HG03457 (cell line): ENCODE measurements around the gene MTPN.

Experiments
- ATAC-seq: cut with Tn5 transposase; IDR thresholded peaks from one replicate; pipeline ENCODE4 v1.9.1; 2021; ENCODE audit warnings: moderate number of reproducible peaks; ENCODE audit not compliant: unreplicated experiment

Gene MTPN

DNA sequence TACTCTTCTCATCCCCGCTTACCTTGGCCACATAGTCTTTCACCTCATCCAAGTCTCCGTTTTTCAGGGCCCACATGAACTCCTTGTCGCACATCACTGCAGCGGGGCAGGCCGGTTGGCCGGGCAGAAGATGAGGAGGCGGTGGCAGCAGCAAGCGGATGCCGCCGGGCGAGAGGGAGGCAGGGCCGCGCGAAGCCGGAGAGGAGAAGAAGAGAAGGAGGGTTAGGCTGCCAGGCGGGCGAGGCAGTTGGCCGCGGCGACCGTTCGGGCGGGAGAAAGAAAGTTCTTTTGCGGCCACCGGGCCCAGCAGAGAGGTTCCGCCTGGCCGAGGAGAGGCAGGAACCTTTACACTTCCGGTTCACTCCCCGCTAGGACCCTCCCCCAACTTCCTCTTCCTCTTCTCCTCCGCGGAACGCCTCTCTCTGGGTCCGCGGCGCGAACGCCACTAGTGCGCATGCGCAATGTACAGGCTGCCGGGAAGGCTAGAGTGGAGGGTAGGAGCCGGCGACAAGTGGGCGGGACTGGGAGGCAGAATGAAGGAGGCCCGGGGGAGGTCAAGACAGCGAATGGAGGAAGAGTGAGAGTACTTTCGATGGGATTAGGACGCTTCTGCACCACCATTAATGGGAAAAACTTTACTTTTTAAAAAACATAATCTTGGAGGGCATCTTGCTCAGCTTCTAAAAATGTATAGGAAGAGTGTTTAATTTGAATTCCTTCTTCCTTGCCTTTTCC lies at the start of gene MTPN:
Gene MTPN (minus strand): TSS at position 353 of the 735 bp plus-strand sequence. CDS start 259 bp downstream, at position 94.
- peak; percentile 53 for ATAC-seq

GRCh38 chr7:136026209-136026608 lies 49.0 kb upstream of the MTPN start:
- no peak for ATAC-seq

GRCh38 chr7:136023134-136023869 lies 46.1 kb upstream of the MTPN start:
- ATAC-seq: no peak

GRCh38 chr7:136020556-136020955 lies 43.4 kb upstream of the MTPN start:
- ATAC-seq: no peak

GRCh38 chr7:136018104-136018503 lies 40.9 kb upstream of the MTPN start:
- no peak for ATAC-seq

DNA sequence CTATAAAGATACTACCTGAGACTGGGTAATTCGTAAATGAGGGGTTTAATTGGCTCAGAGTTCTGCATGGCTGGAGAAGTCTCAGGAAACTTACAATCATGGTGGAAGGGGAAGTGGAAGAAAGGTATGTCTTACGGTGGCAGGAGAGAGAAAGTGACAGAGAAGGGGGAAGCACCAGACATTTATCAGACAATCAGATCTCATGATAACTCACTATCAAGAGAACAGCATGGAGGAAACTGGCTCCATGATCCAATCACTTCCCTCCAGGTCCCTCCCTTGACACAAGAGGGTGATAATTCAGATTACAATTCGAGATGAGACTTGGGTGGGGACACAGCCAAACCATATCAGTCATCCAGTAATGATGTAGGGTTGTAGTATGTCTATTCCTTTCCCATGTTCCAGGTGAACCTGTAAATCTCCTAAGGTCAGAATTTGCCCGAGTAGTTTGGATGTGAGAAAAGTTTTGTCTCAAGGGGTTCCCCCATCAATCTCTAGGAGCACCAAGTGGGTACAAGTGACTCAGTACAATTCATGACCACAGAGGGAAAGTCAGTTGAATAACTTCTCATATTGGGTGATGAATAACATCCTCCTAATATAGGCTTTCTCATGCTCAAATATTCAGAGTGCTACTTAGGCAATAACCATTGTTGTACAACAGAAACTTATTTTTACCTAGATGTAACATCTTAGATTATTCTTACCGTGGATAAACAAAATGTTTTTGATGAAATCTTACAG lies 39.7 kb upstream of the MTPN start:
- no peak for ATAC-seq

- ATAC-seq: no peak
Observed at GRCh38 chr7:136015638-136016037, 38.5 kb upstream of the MTPN start.

DNA sequence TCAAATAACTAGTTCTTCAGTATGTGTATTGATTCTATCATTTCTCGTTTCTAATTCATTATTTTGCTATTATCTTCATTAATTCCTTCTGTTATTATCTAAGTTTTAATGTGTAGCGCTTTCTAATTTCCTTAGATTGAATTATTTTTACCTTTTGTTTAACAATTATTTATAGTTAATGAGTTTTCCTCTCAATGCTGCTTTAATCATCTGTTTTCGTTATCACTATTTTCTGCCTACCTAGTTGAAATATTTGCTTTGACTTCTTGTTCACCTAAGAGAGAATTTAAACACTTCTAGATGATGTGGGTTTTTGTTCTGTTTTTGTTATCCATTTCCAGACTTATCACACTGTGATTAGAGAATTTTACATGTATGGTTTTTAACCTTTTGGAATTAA lies 37.5 kb upstream of the MTPN start:
- no peak for ATAC-seq

DNA sequence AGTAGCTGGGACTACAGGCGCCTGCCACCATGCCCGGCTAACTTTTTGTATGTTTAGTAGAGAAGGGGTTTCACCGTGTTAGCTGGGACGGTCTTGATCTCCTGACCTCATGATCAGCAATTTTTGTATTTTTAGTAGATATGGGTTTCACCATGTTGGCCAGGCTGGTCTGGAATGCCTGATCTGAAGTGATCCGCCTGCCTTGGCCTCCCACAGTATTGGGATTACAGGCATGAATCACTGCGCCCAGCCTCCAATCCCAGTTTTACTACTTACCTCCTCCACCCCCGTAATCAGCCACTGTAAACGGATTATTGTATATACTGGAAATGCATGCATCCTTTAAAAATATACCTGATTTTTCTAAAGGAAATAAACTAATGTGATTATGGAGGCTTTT lies 35.1 kb upstream of the MTPN start:
- no peak for ATAC-seq

DNA sequence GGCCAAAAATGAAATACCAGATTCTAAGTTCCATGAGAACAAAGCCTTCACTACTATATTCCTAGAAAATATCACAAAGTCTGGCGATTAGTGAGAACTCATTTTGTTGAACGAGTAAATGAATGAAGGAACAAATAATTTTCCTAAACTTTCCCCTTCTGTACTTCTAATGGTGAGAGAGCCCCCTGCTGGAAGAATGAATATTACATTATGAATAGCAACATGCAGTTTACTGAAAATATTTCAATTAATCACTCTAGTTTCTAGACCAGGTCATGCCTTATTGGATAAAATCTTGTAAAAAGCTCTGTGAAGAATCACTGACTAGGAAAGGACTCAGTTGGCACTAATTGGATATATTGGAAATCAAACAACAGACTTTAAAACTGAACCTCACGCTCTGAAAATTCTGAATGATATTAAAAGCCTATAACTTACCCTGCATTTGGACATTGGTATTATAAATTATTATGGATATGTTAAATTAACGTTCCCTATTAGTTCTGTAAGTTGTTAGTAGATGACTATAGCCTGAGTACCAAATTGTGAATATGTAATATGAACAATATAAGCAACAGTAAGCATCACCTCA lies 32.4 kb upstream of the MTPN start:
- ATAC-seq: no peak

- ATAC-seq: no peak
Observed at GRCh38 chr7:136006208-136006607, 29.0 kb upstream of the MTPN start.

DNA sequence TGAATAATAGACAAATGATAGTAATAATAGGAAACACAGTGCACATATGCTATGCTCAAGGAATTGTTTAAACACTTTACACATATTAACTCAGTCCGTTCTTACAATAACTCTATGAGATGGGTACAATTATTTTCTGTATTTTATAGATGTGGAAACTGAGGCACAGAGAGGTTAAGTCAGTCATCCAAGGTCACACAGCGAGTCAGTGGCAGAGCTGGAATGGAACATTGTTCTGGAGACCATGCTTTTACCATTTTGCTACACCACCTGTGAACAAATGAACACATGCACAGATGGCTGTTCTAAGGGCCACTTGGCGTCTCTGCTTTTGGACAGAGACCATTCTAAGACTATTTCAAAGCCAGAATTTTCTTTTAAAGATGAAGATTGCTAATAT lies 26.9 kb upstream of the MTPN start:
- ATAC-seq: no peak

DNA sequence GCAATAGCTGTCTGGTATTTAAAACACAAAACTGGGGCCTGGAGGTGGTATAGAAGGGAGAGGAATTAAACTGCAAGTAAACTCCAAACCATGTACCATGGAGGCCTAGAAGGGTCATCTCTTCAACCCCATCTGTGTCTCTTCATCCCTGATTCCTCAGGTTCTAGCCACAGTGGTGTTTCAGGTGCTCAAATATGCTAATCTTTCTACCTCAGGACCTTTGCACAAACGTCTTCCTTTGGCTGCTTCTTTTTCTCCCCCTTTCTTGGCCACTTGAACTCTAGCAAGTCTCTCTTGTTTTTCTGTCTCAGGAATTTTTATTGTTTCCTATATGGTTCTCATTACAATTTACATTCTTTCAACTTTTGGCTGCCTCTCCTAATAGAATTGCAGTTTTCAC lies 25.6 kb upstream of the MTPN start:
- ATAC-seq: no peak

DNA sequence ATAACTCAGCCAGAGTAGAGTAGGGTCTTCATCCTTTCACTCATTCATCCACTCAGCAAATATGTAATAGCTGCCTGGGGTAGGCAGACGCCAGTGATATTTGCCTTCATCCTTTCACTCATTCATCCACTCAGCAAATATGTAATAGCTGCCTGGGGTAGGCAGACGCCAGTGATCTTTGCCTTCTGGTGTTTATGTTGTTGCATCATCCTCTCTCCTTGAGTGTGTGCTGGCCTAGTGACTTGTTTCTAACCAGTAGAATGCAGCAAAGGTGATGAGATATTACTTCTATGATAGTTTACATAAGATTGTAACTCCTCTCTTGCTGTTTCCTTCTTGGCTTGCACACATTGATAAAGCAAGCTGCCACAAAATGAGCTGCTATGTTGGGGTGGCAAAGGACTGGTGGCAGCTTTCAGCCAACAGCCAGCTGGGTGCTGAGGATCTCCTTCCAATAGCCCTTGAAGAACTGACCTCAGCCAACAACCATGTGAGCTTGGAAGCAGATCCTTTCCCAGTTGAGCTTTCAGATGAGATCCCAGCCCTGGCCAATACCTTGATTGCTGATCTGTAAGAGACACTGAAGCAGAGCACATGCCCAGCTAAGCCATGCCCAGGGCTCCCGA lies 23.2 kb upstream of the MTPN start:
- ATAC-seq: no peak

GRCh38 chr7:135998081-135998480 lies 20.9 kb upstream of the MTPN start:
- no peak for ATAC-seq

GRCh38 chr7:135995748-135996147 lies 18.6 kb upstream of the MTPN start:
- ATAC-seq: no peak

- ATAC-seq: no peak
Observed at GRCh38 chr7:135994466-135995205, 17.5 kb upstream of the MTPN start.

DNA sequence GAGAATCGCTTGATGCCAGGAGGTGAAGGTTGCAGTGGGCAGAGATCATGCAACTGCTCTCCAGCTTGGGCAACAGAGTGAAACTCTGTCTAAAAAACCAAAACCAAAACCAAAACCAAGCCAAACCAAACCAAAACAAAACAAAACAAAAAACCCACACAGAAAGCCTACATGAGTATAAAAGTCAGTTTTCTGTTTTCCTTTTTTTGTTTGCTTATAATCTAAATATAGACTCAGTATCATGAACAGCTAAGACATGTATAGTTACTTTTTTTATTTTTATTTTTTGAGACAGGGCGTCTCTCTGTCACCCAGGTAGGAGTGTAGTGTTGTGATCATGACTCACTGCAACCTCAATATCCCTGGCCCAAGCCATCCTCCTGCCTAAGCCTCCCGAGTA lies 16.8 kb upstream of the MTPN start:
- no peak for ATAC-seq

DNA sequence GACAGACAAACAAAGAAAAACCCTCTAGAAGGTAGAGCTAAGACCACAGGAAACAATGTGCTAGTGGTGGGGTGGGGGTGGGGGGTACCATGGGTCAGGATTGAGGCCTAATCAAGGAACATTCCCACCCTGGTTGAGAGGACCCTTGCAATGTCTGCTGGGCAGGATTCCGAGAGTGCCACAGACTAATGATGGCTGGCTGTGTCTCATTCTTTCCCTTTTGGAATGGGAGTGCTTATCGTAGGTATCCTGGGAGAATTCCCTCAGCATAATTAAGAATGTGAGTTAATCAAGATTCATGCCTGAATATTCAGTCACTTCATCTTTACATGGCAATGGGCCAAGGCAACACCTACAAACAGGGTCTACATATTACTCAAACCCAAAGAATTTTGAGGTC lies 14.7 kb upstream of the MTPN start:
- no peak for ATAC-seq

DNA sequence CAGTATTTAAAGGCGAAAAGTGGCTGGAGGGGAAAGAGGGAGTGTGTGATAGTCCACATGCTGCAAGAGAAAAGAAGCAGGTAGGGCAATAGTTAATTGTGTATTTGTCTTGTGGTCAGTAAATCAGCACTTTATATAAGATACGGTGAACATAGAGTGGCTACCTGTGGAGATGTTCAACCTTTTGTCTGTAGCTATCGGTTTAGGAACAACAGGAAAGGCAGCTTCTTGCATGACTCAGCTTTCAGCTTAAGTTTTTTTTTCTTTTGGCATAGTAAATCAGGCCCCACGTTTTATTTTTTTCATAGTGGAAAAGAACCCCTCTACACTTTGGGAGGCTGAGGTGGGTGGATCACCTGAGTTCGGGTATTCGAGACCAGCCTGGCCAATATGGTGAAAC lies 14.2 kb upstream of the MTPN start:
- no peak for ATAC-seq
